Heart left ventricle (tissue), 13 donors: ENCODE data around the gene BHLHA9.

Experiments
- CTCF ChIP-seq, 12 donors: fragments of 200-600 bp; sonication (generic) in 4 of 12; IDR thresholded peaks; one replicate each; pipeline versions ENCODE4 v1.5.0 to v1.8.0; 2018 to 2022; ENCODE audit warnings: antibody characterized with exemption in 12 of 12, mild to moderate bottlenecking in 5 of 12
- POLR2A ChIP-seq, 2 donors: fragments of 450-650 bp; IDR thresholded peaks; one replicate each; pipeline ENCODE4 v1.6.1; 2017; ENCODE audit warnings: antibody characterized with exemption in 2 of 2, mild to moderate bottlenecking in 2 of 2, moderate library complexity in 2 of 2
- donor health status: ischemic (EF 13 %, LVEDD 7.1; RV severe dilation, severe dysfunction).
- donor health status: DM: no; HTN: yes; CAD: no.
- donor health status: DM: no; HTN: no; CAD: no.
- donor health status: ischemic (EF 25% LVEDD 6.9; RV normal size, moderate dysfunction).
- donor health status: ischemic (EF 25% LVEDD 5.7; RV mildly dilated, moderate dysfunction).
- donor health status: ischemic (EF 35%, LVEDD 5.7; RV mildly dilated, moderate dysfunction).
- donor health status: nonischemic (EF 11% LVEDD 7.7; RV severe dilation, severe dysfunction).
- donor health status: DM: yes; HTN: yes; CAD: no.
- donor health status: PGD.
- donor health status: ischemic (EF 29% LVEDD 5.4; RV normal size, mild dysfunction).
- donor health status: nonischemic (EF 23%, LVEDD 6.1; RV moderate dilation, normal function).

- TF ChIP-seq CTCF (IDR thresholded peaks at IDR 0.05) (no peak), POLR2A (IDR thresholded peaks at IDR 0.05) (no peak)
Measured at GRCh38 chr17:1251866-1252608, 18.2 kb upstream of the BHLHA9 start.
